ENCODE data around the gene NEB. TPM values are rescaled to one million over a fixed set of nuclear protein-coding genes. Genes with fewer than 3 reads are reported as not detected.
"Not testable (repeated sequence)": the region's sequence is repeated elsewhere in the genome, so short reads cannot be mapped to it uniquely, and the experiment has no call there.

NEB gene
- polyA plus RNA-seq, 1 donor from 2014 or later, result 0.38 TPM

- H4K20me1 ChIP-seq (ENCODE audit: insufficient read depth), result no peaks in the 10 kb centered on the region
- no peak overlapping the region for H3K4me3 ChIP-seq (ENCODE audit: low read length)
- no peak overlapping the region for H3K9ac ChIP-seq (ENCODE audit: low read length)
- H3K4me2 ChIP-seq (ENCODE audit: low read length), result no peak overlapping the region
- no peak overlapping the region for H2AFZ ChIP-seq (ENCODE audit: low read depth, low read length)
- no peaks in the 10 kb centered on the region for H3K79me2 ChIP-seq (replicated peaks; ENCODE audit: insufficient read depth, low read length)
- no peaks in the 10 kb centered on the region for H3K36me3 ChIP-seq (ENCODE audit: insufficient read depth, low read length)
- H3K9me3 ChIP-seq (ENCODE audit: low read length), result no peaks in the 10 kb centered on the region
- no peaks in the 10 kb centered on the region for H3K9me2 ChIP-seq (ENCODE audit: insufficient read depth, low read length)
- H3F3A ChIP-seq (ENCODE audit: insufficient read depth, low read length, poor library complexity, severe bottlenecking), result no peaks in the 10 kb centered on the region
- H3K27ac ChIP-seq (ENCODE audit: low read length), result no peak overlapping the region
- no peaks in the 10 kb centered on the region for H3K27me3 ChIP-seq (ENCODE audit: insufficient read depth, low read depth, low read length)
- TF ChIP-seq TAF1 (IDR thresholded peaks at IDR 0.05; ENCODE audit: low read depth) (no peak), RAD21 (conservative IDR thresholded peaks at IDR 0.05) (no peak), POLR2AphosphoS5 (IDR thresholded peaks at IDR 0.05) (no peak), REST (IDR thresholded peaks at IDR 0.05; ENCODE audit: borderline replicate concordance) (no peak), EP300 (conservative IDR thresholded peaks at IDR 0.05; ENCODE audit: poor library complexity, severe bottlenecking) (no peak), EZH2 (IDR thresholded peaks at IDR 0.05; ENCODE audit: borderline replicate concordance, insufficient read depth, low read length, poor library complexity, severe bottlenecking) (no peak)
Observed at GRCh38 chr2:151649966-151650365, 84.3 kb downstream of the NEB start.

- no peaks in the 10 kb centered on the region for H3K27me3 ChIP-seq (ENCODE audit: insufficient read depth, low read depth, low read length)
- no peaks in the 10 kb centered on the region for H4K20me1 ChIP-seq (ENCODE audit: insufficient read depth)
- H2AFZ ChIP-seq (ENCODE audit: low read depth, low read length), result no peak overlapping the region
- no peak overlapping the region for H3K9ac ChIP-seq (ENCODE audit: low read length)
- H3K79me2 ChIP-seq (replicated peaks; ENCODE audit: insufficient read depth, low read length), result no peaks in the 10 kb centered on the region
- no peak overlapping the region for H3K4me2 ChIP-seq (ENCODE audit: low read length)
- no peak overlapping the region for H3K27ac ChIP-seq (ENCODE audit: low read length)
- no peak overlapping the region for H3K4me3 ChIP-seq (ENCODE audit: low read length)
- TF ChIP-seq POLR2AphosphoS5 (IDR thresholded peaks at IDR 0.05) (no peak), EZH2 (IDR thresholded peaks at IDR 0.05; ENCODE audit: borderline replicate concordance, insufficient read depth, low read length, poor library complexity, severe bottlenecking) (no peak), MXI1 (conservative IDR thresholded peaks at IDR 0.05; ENCODE audit: poor library complexity, severe bottlenecking) (no peak), SMC3 (conservative IDR thresholded peaks at IDR 0.05; ENCODE audit: poor library complexity) (no peak), CTCF (IDR thresholded peaks at IDR 0.05; ENCODE audit: poor library complexity, severe bottlenecking) (no peak), RAD21 (conservative IDR thresholded peaks at IDR 0.05) (no peak), EP300 (conservative IDR thresholded peaks at IDR 0.05; ENCODE audit: poor library complexity, severe bottlenecking) (no peak), REST (IDR thresholded peaks at IDR 0.05; ENCODE audit: borderline replicate concordance) (no peak), TAF1 (IDR thresholded peaks at IDR 0.05; ENCODE audit: low read depth) (no peak)
- H3F3A ChIP-seq (ENCODE audit: insufficient read depth, low read length, poor library complexity, severe bottlenecking), result no peaks in the 10 kb centered on the region
- no peaks in the 10 kb centered on the region for H3K9me3 ChIP-seq (ENCODE audit: low read length)
- H3K9me2 ChIP-seq (ENCODE audit: insufficient read depth, low read length), result no peaks in the 10 kb centered on the region
- no peaks in the 10 kb centered on the region for H3K36me3 ChIP-seq (ENCODE audit: insufficient read depth, low read length)
Observed at GRCh38 chr2:151649400-151649799, 84.9 kb downstream of the NEB start.

- not testable (repeated sequence) for H3F3A ChIP-seq (ENCODE audit: insufficient read depth, low read length, poor library complexity, severe bottlenecking); H2AFZ ChIP-seq (ENCODE audit: low read depth, low read length); H3K27ac ChIP-seq (ENCODE audit: low read length); H3K36me3 ChIP-seq (ENCODE audit: insufficient read depth, low read length); H3K27me3 ChIP-seq (ENCODE audit: insufficient read depth, low read depth, low read length); H4K20me1 ChIP-seq (ENCODE audit: insufficient read depth); H3K9me3 ChIP-seq (ENCODE audit: low read length); H3K9me2 ChIP-seq (ENCODE audit: insufficient read depth, low read length); H3K4me2 ChIP-seq (ENCODE audit: low read length); H3K4me3 ChIP-seq (ENCODE audit: low read length); H3K9ac ChIP-seq (ENCODE audit: low read length); H3K79me2 ChIP-seq (replicated peaks; ENCODE audit: insufficient read depth, low read length)
Observed at GRCh38 chr2:151646512-151646911, 87.8 kb downstream of the NEB start.
